Activated CD8-positive, alpha-beta memory T cell treated with anti-CD3 and anti-CD28 coated beads, Interleukin-2, amount 50 U/mL, for 4 hours (primary cell): ENCODE results near the gene B9D1.

Experiments used
- DNase-seq: peaks from one replicate; pipeline ENCODE4 v3.0.0-alpha.2; 2020

Gene B9D1

GRCh38 chr17:19317359-19318095 is 45.0 kb downstream of the B9D1 start:
- DNase-seq = no peak

- DNase-seq = no peak
Measured at GRCh38 chr17:19316761-19317358, 45.7 kb downstream of the B9D1 start.

- no peak for DNase-seq
Measured at GRCh38 chr17:19315104-19315503, 47.4 kb downstream of the B9D1 start.

GRCh38 chr17:19313746-19314651 is 48.5 kb downstream of the B9D1 start:
- DNase-seq = no peak

GRCh38 chr17:19313066-19313745 is 49.3 kb downstream of the B9D1 start:
- no peak for DNase-seq

- no peak for DNase-seq
Measured at GRCh38 chr17:19312406-19312805, 50.1 kb downstream of the B9D1 start.

- no peak for DNase-seq
Measured at GRCh38 chr17:19311421-19312215, 50.9 kb downstream of the B9D1 start.

- DNase-seq = no peak
Measured at GRCh38 chr17:19311016-19311415, 51.5 kb downstream of the B9D1 start.

- DNase-seq = no peak
Measured at GRCh38 chr17:19310151-19310550, 52.4 kb downstream of the B9D1 start.

- DNase-seq = no peak
Measured at GRCh38 chr17:19309701-19310100, 52.8 kb downstream of the B9D1 start.

GRCh38 chr17:19308398-19308797 is 54.1 kb downstream of the B9D1 start:
- no peak for DNase-seq

GRCh38 chr17:19307521-19307920 is 55.0 kb downstream of the B9D1 start:
- no peak for DNase-seq

GRCh38 chr17:19306160-19307111 is 56.1 kb downstream of the B9D1 start:
- DNase-seq = no peak

GRCh38 chr17:19305761-19306159 is 56.8 kb downstream of the B9D1 start:
- DNase-seq = no peak

GRCh38 chr17:19305256-19305655 is 57.3 kb downstream of the B9D1 start:
- DNase-seq = no peak

GRCh38 chr17:19304751-19305150 is 57.8 kb downstream of the B9D1 start:
- no peak for DNase-seq

GRCh38 chr17:19304209-19304608 is 58.3 kb downstream of the B9D1 start:
- no peak for DNase-seq

- no peak for DNase-seq
Measured at GRCh38 chr17:19303367-19303776, 59.2 kb downstream of the B9D1 start.

GRCh38 chr17:19302791-19303331 is 59.7 kb downstream of the B9D1 start:
- no peak for DNase-seq

- DNase-seq = no peak
Measured at GRCh38 chr17:19301973-19302372, 60.5 kb downstream of the B9D1 start.
